Natural killer cell (primary cell): Measurements from ENCODE around the gene CUL1. TPM values are rescaled to one million over a fixed set of nuclear protein-coding genes. Genes with fewer than 3 reads are reported as not detected.

Source experiments
- ATAC-seq, 3 donors: fragments of 150-1000 bp in 2 of 3; fragments of 200-7000 bp in 1 of 3; cut with Tn5 transposase; 1 replicate in 1 of 3; 2 replicates in 2 of 3; pipeline ENCODE4 v1.10.0; 2021; ENCODE audit warnings: mild to moderate bottlenecking in 2 of 3, moderate library complexity in 2 of 3
- DNase-seq, 2 donors: peaks; one replicate each; pipeline versions ENCODE4 v3.0.0 to v3.0.0-alpha.2; 2013 to 2021; ENCODE audit warnings: mixed read lengths in 1 of 2
- H3K27ac ChIP-seq: one replicate; pipeline ENCODE4 v1.5.1; 2013; ENCODE audit warnings: mild to moderate bottlenecking, low read length
- H3K27me3 ChIP-seq: one replicate; pipeline ENCODE4 v1.6.1; 2013; ENCODE audit warnings: low read length; ENCODE audit not compliant: control insufficient read depth, insufficient read depth
- H3K36me3 ChIP-seq: one replicate; pipeline ENCODE4 v1.6.1; 2013; ENCODE audit warnings: low read length; ENCODE audit not compliant: control insufficient read depth, insufficient read depth
- H3K4me1 ChIP-seq: one replicate; pipeline ENCODE4 v1.6.1; 2013; ENCODE audit warnings: low read length; ENCODE audit not compliant: control insufficient read depth, insufficient read depth
- H3K4me3 ChIP-seq: one replicate; pipeline ENCODE4 v1.5.1; 2013; ENCODE audit warnings: low read length
- H3K9me3 ChIP-seq: one replicate; pipeline ENCODE4 v1.6.1; 2013; ENCODE audit warnings: low read length; ENCODE audit not compliant: control insufficient read depth, insufficient read depth
- H3K27ac Mint-ChIP-seq, 2 donors: one replicate each; pipeline ENCODE4 v1.8.0; 2022; ENCODE audit warnings: mild to moderate bottlenecking in 2 of 2, mixed read lengths in 2 of 2, moderate library complexity in 1 of 2
- H3K27me3 Mint-ChIP-seq, 2 donors: one replicate each; pipeline ENCODE4 v1.8.0; 2022; ENCODE audit warnings: low read depth in 2 of 2, mixed read lengths in 2 of 2
- H3K36me3 Mint-ChIP-seq: one replicate; pipeline ENCODE4 v1.8.0; 2022; ENCODE audit warnings: mixed read lengths
- H3K4me1 Mint-ChIP-seq, 2 donors: one replicate each; pipeline ENCODE4 v1.8.0; 2022; ENCODE audit warnings: mixed read lengths in 2 of 2
- H3K4me3 Mint-ChIP-seq: one replicate; pipeline ENCODE4 v1.8.0; 2022; ENCODE audit warnings: mild to moderate bottlenecking, moderate library complexity, mixed read lengths
- H3K9me3 Mint-ChIP-seq, 2 donors: one replicate each; pipeline ENCODE4 v1.8.0; 2022; ENCODE audit warnings: mixed read lengths in 2 of 2
- CTCF ChIP-seq: fragments of 200-600 bp; IDR thresholded peaks from one replicate; pipeline ENCODE4 v1.8.0; 2022; ENCODE audit warnings: antibody characterized with exemption
- WGBS: methylation state at CpG from one replicate; pipeline ENCODE4 v1.1.7; 2013; ENCODE audit warnings: missing lambda C conversion rate; ENCODE audit not compliant: insufficient coverage; 5-methylcytosine and 5-hydroxymethylcytosine counted together
- intact Hi-C: fragments of 100-400 bp; cut with micrococcal nuclease; formaldehyde crosslinking; loops from one replicate; pipeline ENCODE4 v1.14.2; 2022
- total RNA-seq, 4 donors: library from RNA; stranded (reverse); fragments of 120-200 nt in 1 of 4; gene quantifications; one replicate each; pipeline versions ENCODE4 v1.2.3 to v1.2.4, GENCODE V29; 2013 to 2022

Gene CUL1
- total RNA-seq, 3 donors from 2014 or later (not counting 1 experiment from before 2014, with no cell fraction given): 37.4 to 45.1 (median 43.2) TPM

GRCh38 chr7:148699782-148700629 is 1.3 kb downstream of the CUL1 start:
- TF ChIP-seq CTCF: no peak
- Histone ChIP-seq H3K9me3 (no peaks in the 10 kb centered on the region), H3K4me1 (peaks cover 22% of the 10 kb centered on the region), H3K27ac (peak overlapping the region; percentile 19), H3K36me3 (no peaks in the 10 kb centered on the region), H3K4me3 (peak overlapping the region; percentile 85), H3K27me3 (no peaks in the 10 kb centered on the region)
- no peaks in the 10 kb centered on the region for H3K36me3 Mint-ChIP-seq
- H3K4me3 Mint-ChIP-seq: peak overlapping the region; percentile 95
- peak in 1 of 2 donors; percentile 32 for DNase-seq
- peaks cover 47 to 53% of the 10 kb centered on the region in 2 donors for H3K4me1 Mint-ChIP-seq
- WGBS: 1% methylated on average over 35 of the region's 36 CpGs
- intact Hi-C loops: loop anchor here (5.0 to 10.0 kb wide), 4 partner anchors 72 to 245 kb away; partner anchors contain the start of gene EZH2
- no peaks in the 10 kb centered on the region for H3K9me3 Mint-ChIP-seq
- peak in 1 of 3 donors; percentile 0 for ATAC-seq
- H3K27ac Mint-ChIP-seq: peak overlapping the region; percentile 81 to 88
- no peaks in the 10 kb centered on the region for H3K27me3 Mint-ChIP-seq

GRCh38 chr7:148700661-148701064 is 2.0 kb downstream of the CUL1 start:
- Mint-ChIP-seq H3K4me3 (peak overlapping the region; percentile 95), H3K27ac (peak overlapping the region; percentile 81 to 88), H3K4me1 (peaks cover 50 to 55% of the 10 kb centered on the region in 2 donors), H3K9me3 (no peaks in the 10 kb centered on the region), H3K36me3 (no peaks in the 10 kb centered on the region), H3K27me3 (no peaks in the 10 kb centered on the region)
- H3K27me3 ChIP-seq: no peaks in the 10 kb centered on the region
- no peak overlapping the region for H3K4me3 ChIP-seq
- peaks cover 22% of the 10 kb centered on the region for H3K4me1 ChIP-seq
- no peak for TF ChIP-seq CTCF
- ATAC-seq: no peak
- intact Hi-C loops: loop anchor here (10.0 kb wide), 2 partner anchors 184 to 244 kb away; partner anchors contain the start of gene EZH2
- peak in 1 of 2 donors; percentile 69 for DNase-seq
- 0% methylated on average over 2 of the region's 3 CpGs for WGBS
- no peak overlapping the region for H3K27ac ChIP-seq
- H3K36me3 ChIP-seq: no peaks in the 10 kb centered on the region
- H3K9me3 ChIP-seq: no peaks in the 10 kb centered on the region

GRCh38 chr7:148701414-148701813 is 2.7 kb downstream of the CUL1 start:
- no peak for TF ChIP-seq CTCF
- Histone ChIP-seq H3K4me1 (peaks cover 22% of the 10 kb centered on the region), H3K9me3 (no peaks in the 10 kb centered on the region), H3K36me3 (no peaks in the 10 kb centered on the region), H3K4me3 (no peak overlapping the region), H3K27ac (no peak overlapping the region), H3K27me3 (no peaks in the 10 kb centered on the region)
- WGBS: 68% methylated on average over 1 of the region's 1 CpG
- peaks cover 57 to 59% of the 10 kb centered on the region in 2 donors for H3K4me1 Mint-ChIP-seq
- intact Hi-C loops: loop anchor here (10.0 kb wide), 2 partner anchors 183 to 243 kb away; partner anchors contain the start of gene EZH2
- ATAC-seq (no peak), DNase-seq (no peak)
- no peaks in the 10 kb centered on the region for H3K27me3 Mint-ChIP-seq
- peak overlapping the region; percentile 95 for H3K4me3 Mint-ChIP-seq
- H3K27ac Mint-ChIP-seq: peak overlapping the region in 1 of 2 donors; percentile 81
- H3K36me3 Mint-ChIP-seq: no peaks in the 10 kb centered on the region
- no peaks in the 10 kb centered on the region for H3K9me3 Mint-ChIP-seq
